GM19035 (cell line): Measurements from ENCODE around the gene ACOT11.
"Not testable (repeated sequence)": the region's sequence is repeated elsewhere in the genome, so short reads cannot be mapped to it uniquely, and the experiment has no call there.

Source experiments
- ATAC-seq: cut with Tn5 transposase; IDR thresholded peaks from one replicate; pipeline ENCODE4 v1.9.1; 2021; ENCODE audit not compliant: unreplicated experiment

ACOT11 gene

DNA sequence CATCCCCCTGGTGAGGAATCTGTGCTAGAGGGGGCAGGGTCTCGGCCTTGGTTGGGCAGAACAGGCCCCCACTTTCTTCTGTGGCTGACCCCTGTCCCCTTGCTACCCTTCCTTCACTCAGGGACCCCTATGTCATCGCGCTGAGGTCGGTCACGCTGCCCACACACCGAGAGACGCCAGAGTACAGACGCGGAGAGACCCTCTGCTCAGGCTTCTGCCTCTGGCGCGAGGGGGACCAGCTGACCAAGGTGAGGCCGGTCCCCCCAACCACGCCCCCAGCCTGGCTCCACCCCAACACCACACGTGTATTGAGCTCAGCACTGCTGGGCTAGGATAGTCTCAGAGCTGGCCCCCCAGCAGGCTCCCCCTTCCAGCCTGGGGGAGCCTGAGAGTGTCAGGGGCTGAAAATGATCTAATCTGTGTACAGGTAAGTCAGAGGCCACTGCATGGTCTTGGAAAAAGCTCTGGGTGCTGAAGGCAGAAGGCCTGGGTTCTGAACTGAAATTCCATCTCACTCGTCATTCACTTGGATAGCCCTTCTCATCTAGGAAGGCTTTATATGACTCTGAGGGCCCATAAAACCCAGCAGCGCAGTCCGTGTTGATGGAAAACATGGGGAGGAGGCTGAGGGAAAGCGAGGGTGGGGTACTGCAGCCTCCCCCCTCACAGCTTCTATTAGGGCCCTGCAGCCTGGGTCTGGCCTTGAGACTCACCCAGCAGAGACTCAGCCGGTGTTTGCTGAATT is 60.0 kb downstream of the ACOT11 start:
- no peak for ATAC-seq

DNA sequence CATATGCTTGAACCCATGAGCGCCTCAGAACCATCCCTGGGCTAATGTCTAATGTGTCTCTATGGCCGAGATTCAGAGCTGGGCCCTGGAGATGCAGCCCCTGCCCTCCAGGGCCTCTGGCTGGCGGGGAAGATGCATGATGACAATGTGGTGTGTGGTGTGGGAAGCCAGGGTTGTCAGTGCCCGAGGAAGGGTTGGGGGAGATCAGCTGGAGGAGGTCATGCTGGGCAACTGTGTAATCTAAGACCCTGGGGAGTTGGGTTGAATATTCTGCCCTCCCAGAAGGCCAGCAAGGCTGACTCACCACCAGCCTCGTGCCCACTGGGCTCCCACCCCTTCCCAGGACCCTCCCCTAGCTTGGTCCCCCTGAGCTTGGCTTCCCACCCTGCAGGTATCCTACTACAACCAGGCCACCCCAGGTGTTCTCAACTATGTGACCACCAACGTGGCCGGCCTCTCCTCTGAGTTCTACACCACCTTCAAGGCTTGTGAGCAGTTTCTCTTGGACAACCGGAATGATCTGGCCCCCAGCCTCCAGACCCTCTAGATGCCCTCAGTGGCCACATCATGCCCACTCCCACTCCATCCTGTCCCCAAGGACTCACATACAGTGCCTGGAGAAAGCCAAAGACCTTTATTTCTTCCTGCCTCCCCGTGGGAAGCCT is 60.7 kb downstream of the ACOT11 start:
- no peak for ATAC-seq

DNA sequence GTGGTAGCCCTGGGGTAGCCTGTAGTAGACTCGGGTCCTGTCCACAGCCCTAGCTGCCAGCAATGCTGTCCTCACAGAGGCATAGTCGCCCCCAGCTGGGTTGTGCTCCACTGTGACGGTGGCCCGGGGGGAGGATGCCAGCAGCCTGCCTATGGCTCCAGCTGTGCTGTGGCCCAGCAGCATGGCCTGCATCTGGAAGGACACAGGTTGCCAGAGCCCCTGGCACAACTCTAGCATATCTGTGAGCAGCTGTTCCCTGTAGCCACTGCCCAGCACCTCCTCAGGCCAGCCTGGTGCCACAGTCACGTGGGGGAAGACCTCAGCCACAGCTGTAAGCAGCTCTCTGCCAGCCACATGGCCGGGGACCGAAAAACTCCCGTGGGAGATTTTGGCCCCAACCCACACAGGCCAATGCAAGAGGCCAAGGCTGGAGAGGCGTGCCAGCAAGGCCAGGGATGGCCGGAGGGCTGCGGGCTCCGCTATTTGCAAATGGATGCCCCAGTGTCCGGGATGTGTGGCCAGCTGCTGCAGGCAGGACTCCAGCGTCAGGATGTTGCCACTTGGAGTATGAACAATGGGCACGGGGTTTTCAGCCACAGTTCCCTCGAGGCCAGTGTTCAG is 61.4 kb downstream of the ACOT11 start:
- ATAC-seq: no peak

DNA sequence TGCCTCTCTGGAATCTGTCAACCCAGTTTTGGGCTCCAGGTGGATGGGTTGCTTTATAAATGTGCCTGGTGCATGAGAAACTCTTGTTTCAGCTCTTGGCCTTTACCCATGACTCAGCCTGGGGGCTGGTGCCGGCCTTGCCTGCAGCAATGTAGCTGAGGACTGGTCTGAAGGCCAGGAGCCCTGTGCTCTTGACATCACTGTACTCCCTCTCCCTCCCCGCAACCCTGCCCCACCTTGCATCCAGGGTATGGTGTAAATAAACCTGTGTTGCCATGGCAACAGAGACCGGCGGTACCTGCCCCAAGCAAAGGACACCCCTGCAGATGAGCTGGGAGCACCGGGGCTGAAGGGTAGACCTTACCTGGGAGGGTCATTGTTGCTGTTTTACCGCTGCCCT is 62.0 kb downstream of the ACOT11 start:
- ATAC-seq: no peak

- ATAC-seq: no peak
Measured at GRCh38 chr1:54610601-54611580, 62.9 kb downstream of the ACOT11 start.

- ATAC-seq: no peak
Measured at GRCh38 chr1:54611621-54612020, 63.6 kb downstream of the ACOT11 start.

- ATAC-seq: no peak
Measured at GRCh38 chr1:54614024-54614423, 66.0 kb downstream of the ACOT11 start.

GRCh38 chr1:54614563-54614962 is 66.5 kb downstream of the ACOT11 start:
- ATAC-seq: no peak

GRCh38 chr1:54615531-54616279 is 67.7 kb downstream of the ACOT11 start:
- no peak for ATAC-seq

- ATAC-seq: no peak
Measured at GRCh38 chr1:54619749-54620148, 71.7 kb downstream of the ACOT11 start.

GRCh38 chr1:54623216-54624007 is 75.4 kb downstream of the ACOT11 start, which contains the start of gene FAM151A:
Gene FAM151A (minus strand): TSS chr1:54623525. CDS start chr1:54623395, 130 bp downstream.
- ATAC-seq: no peak

DNA sequence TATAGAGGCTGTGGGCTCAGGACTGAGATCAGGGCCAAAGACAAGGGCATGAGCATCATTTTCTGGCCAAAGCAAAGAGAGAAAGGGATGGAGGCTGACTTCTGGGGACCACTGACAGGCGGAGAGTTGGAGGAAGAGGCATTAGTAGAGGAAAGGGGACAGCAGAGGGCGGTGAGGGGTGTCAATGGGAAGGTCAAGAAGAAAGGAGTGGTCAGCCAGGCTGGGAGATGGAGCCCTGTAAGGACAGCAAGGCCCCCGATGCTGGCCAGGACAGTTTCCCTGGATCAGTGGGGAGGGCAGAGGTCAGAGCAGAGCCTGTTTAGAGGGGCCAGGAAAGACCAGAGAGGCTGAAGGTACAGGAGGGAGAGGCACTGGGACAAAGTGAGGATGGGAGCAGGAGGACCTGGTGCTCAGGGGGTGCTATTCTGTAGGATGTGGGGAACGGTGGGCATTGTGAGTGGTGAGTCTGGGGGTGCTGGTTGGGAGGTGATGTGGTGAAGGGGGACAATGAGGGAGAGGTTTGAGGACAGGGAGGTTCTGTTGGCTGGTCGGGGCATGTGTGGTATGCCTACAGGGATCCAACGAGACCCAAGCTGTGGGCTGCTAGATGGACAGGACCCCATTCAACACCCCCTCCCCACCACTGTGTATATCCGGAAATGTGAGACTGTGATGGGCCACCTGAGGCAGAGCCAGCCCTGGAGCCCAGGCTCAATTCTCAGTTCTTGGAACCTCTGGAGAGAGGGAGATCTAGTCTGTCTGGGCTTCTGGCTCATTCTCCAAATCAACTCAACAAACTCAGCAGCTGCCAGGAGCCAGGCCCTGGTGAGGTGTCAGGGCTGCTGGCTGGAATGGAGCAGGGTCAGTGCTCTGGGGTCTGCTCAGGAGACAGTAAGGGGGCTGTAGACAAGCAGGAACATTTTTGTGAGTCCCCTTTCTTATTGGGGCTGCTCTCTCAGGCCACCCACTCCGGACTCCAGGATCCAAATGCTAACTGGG is 76.7 kb downstream of the ACOT11 start:
- ATAC-seq: no peak

GRCh38 chr1:54627196-54627595 is 79.2 kb downstream of the ACOT11 start:
- no peak for ATAC-seq

GRCh38 chr1:54635804-54636203 is 87.8 kb downstream of the ACOT11 start:
- not testable (repeated sequence) for ATAC-seq

- not testable (repeated sequence) for ATAC-seq
Measured at GRCh38 chr1:54636461-54637446, 88.7 kb downstream of the ACOT11 start.

GRCh38 chr1:54640361-54640760 is 92.3 kb downstream of the ACOT11 start:
- no peak for ATAC-seq
